Nephron progenitor cell (in vitro differentiated cells): ENCODE measurements around the gene LDAH.

Experiments
- DNase-seq: peaks from one replicate; pipeline ENCODE4 v3.0.0; 2021
- H3K27ac Mint-ChIP-seq: 2 replicates; pipeline ENCODE4 v1.8.0; 2021; ENCODE audit warnings: mild to moderate bottlenecking, moderate library complexity, mixed read lengths
- H3K27me3 Mint-ChIP-seq: 2 replicates; pipeline ENCODE4 v1.8.0; 2021; ENCODE audit warnings: mild to moderate bottlenecking, low read depth, mixed read lengths; ENCODE audit not compliant: poor library complexity
- H3K36me3 Mint-ChIP-seq: 2 replicates; pipeline ENCODE4 v1.8.0; 2021; ENCODE audit warnings: low read depth, mixed read lengths
- H3K4me1 Mint-ChIP-seq: 2 replicates; pipeline ENCODE4 v1.8.0; 2021; ENCODE audit warnings: mixed read lengths
- H3K4me3 Mint-ChIP-seq: 2 replicates; pipeline ENCODE4 v1.8.0; 2021; ENCODE audit warnings: mild to moderate bottlenecking, moderate library complexity, mixed read lengths
- H3K9me3 Mint-ChIP-seq: 2 replicates; pipeline ENCODE4 v1.8.0; 2021; ENCODE audit warnings: mild to moderate bottlenecking, moderate library complexity, mixed read lengths
- TF ChIP-seq, protein P1 (sequence below): fragments of 200-600 bp; sonication (generic); IDR thresholded peaks from 2 replicates; pipeline ENCODE4 v1.5.0; 2021; ENCODE audit warnings: antibody characterized with exemption

Gene LDAH

DNA sequence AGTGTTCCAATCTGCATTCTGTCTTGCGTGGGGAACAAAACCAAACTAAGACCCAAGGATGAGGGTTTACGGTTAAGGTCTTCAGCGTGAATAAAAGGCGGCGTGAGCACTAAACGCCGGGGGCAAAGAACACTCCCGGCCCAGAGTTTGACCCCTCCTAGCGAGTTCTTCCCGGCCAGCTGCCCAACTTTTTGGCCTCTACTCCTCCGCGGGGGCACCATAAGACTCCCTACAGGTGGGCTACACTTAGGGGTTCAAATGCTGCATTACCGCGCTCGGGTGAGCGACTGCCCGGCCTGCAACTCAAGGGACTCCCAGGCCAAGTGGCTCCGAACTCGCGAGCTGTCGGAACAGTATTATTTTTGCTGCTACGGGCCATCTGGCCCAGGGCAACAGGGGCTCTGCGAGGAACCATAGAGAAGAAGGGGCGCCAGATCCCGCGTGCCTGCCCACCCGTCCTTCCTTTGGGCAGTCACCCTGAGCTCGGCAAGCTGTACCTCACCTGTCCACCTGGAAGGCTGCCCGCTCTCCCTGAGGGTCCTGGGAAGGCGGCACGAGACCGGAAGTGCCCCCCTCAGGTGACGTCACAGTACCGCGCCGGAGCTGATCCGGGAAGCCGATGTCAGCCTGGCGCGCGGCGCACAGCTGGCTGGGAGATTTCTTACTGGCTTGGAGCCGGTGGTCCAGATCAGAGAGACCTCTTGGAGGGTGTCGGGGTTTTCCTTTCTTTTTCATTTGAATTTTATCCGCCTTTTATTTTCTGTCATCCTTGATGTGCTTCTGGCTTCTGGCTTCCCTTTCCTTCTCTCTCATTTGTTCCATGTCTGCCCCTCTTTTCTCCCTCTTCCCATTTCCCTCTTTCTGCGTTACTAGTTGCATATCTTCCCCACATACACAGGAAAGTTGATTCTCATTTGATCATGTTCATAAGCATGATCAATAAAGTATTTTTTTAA is at the start of gene LDAH:
LDAH (minus strand) TSS at position 567 of the 956 bp plus-strand sequence. CDS start 21,638 bp downstream, outside the sequence.
- TF ChIP-seq, protein P1, sequence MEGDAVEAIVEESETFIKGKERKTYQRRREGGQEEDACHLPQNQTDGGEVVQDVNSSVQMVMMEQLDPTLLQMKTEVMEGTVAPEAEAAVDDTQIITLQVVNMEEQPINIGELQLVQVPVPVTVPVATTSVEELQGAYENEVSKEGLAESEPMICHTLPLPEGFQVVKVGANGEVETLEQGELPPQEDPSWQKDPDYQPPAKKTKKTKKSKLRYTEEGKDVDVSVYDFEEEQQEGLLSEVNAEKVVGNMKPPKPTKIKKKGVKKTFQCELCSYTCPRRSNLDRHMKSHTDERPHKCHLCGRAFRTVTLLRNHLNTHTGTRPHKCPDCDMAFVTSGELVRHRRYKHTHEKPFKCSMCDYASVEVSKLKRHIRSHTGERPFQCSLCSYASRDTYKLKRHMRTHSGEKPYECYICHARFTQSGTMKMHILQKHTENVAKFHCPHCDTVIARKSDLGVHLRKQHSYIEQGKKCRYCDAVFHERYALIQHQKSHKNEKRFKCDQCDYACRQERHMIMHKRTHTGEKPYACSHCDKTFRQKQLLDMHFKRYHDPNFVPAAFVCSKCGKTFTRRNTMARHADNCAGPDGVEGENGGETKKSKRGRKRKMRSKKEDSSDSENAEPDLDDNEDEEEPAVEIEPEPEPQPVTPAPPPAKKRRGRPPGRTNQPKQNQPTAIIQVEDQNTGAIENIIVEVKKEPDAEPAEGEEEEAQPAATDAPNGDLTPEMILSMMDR: no peak
- peaks cover 18% of the 10 kb centered on the region for H3K36me3 Mint-ChIP-seq
- H3K4me1 Mint-ChIP-seq: peaks cover 15% of the 10 kb centered on the region
- H3K27me3 Mint-ChIP-seq: peaks cover 37% of the 10 kb centered on the region
- peak; percentile 89 for DNase-seq
- H3K27ac Mint-ChIP-seq: peak within 1 kb of the TSS; percentile 99
- peak within 1 kb of the TSS; percentile 99 for H3K4me3 Mint-ChIP-seq
- H3K9me3 Mint-ChIP-seq: peaks cover 18% of the 10 kb centered on the region

GRCh38 chr2:20868377-20868776 is 45.5 kb upstream of the LDAH start:
- TF ChIP-seq, protein P1: no peak
- peaks cover 48% of the 10 kb centered on the region for H3K27me3 Mint-ChIP-seq
- H3K27ac Mint-ChIP-seq: no peak overlapping the region
- H3K4me3 Mint-ChIP-seq: no peak overlapping the region
- no peak for DNase-seq
- no peaks in the 10 kb centered on the region for H3K4me1 Mint-ChIP-seq
- peaks cover 11% of the 10 kb centered on the region for H3K9me3 Mint-ChIP-seq
- no peaks in the 10 kb centered on the region for H3K36me3 Mint-ChIP-seq

DNA sequence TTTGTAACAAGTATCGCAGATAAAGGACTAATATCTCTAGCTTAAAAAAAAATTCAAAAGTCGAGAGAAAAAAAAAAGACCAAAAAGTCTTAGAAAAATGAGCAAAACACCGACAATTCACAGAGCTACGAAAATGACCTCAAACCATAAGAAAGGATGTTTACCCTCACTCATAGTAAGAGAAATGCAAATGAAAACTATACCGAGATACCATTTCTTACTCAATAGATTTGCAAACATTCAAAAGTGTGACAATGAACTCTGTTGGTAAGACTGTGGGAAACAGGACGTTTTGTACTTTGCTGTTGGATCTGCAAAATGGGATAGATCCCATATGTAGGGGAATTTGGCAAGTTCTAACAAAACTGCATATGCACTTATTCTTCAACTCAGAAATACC is 39.9 kb upstream of the LDAH start:
- no peaks in the 10 kb centered on the region for H3K4me1 Mint-ChIP-seq
- H3K9me3 Mint-ChIP-seq: peaks cover 11% of the 10 kb centered on the region
- peaks cover 37% of the 10 kb centered on the region for H3K27me3 Mint-ChIP-seq
- H3K4me3 Mint-ChIP-seq: no peak overlapping the region
- H3K27ac Mint-ChIP-seq: no peak overlapping the region
- no peak for DNase-seq
- TF ChIP-seq, protein P1: no peak
- H3K36me3 Mint-ChIP-seq: no peaks in the 10 kb centered on the region

DNA sequence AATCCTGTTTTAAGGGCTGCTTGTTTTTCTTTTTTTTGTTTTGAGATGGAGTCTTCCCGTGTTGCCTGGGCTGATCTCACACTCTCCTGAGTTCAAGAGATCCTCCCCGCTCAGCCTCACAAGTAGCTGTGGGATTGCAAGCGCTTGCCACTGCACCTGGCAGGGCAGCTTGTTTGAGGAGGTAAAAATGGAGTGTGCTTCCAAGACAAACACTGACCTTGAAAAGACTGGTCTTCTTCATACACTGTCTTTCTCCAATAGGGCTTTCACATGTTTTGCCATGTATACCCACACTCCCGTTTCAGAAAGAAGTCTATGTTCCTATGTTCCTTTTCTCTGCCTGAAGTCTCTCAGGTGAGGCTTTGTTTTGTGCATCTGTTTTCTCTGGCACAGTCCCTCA is 32.6 kb upstream of the LDAH start:
- no peaks in the 10 kb centered on the region for H3K4me1 Mint-ChIP-seq
- H3K4me3 Mint-ChIP-seq: no peak overlapping the region
- H3K36me3 Mint-ChIP-seq: no peaks in the 10 kb centered on the region
- TF ChIP-seq, protein P1: no peak
- H3K9me3 Mint-ChIP-seq: no peaks in the 10 kb centered on the region
- peaks cover 28% of the 10 kb centered on the region for H3K27me3 Mint-ChIP-seq
- DNase-seq: no peak
- H3K27ac Mint-ChIP-seq: no peak overlapping the region

DNA sequence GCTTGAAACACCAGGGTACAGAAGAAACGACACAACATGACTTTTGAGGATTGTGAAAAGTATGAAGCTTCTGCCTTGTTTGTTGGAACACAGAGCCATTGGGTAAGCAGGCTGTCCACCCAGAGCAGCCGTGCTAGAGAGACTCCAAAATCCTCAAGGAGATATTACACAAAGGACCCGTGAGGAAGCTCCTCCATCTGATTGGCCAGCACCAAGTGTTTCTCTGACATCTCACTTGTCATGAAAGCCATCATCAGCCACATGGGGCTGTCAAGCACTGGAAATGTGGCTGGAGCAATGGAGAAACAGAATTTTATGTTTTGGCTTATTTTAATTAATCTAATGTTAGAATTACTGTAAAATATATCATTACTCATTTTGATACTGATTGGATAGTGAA is 29.8 kb upstream of the LDAH start:
- TF ChIP-seq, protein P1: no peak
- Mint-ChIP-seq H3K9me3 (no peaks in the 10 kb centered on the region), H3K36me3 (no peaks in the 10 kb centered on the region), H3K27me3 (peaks cover 43% of the 10 kb centered on the region), H3K4me3 (no peak overlapping the region), H3K4me1 (no peaks in the 10 kb centered on the region), H3K27ac (no peak overlapping the region)
- DNase-seq: no peak

- peaks cover 48% of the 10 kb centered on the region for H3K27me3 Mint-ChIP-seq
- H3K4me3 Mint-ChIP-seq: no peak overlapping the region
- H3K4me1 Mint-ChIP-seq: no peaks in the 10 kb centered on the region
- H3K36me3 Mint-ChIP-seq: no peaks in the 10 kb centered on the region
- no peak overlapping the region for H3K27ac Mint-ChIP-seq
- TF ChIP-seq, protein P1: no peak
- no peaks in the 10 kb centered on the region for H3K9me3 Mint-ChIP-seq
- no peak for DNase-seq
Observed at GRCh38 chr2:20852139-20852538, 29.2 kb upstream of the LDAH start.
